Tibial nerve (tissue), 4 donors: ENCODE measurements around the gene DDX47.

ENCODE experiments used
- CTCF ChIP-seq, 5 experiments: fragments of 200-600 bp in 3 of 5; fragments of 450-650 bp in 2 of 5; sonication (generic) in 3 of 5; IDR thresholded peaks; one replicate each; pipeline ENCODE4 v1.5.1; 2016 to 2019; ENCODE audit warnings: antibody characterized with exemption in 5 of 5, mild to moderate bottlenecking in 3 of 5, moderate library complexity in 2 of 5
- EP300 ChIP-seq, 2 donors: sonication (generic); formaldehyde crosslinking; IDR thresholded peaks; one replicate each; pipeline ENCODE4 v1.6.1; 2017; ENCODE audit warnings: antibody characterized with exemption in 2 of 2, mild to moderate bottlenecking in 1 of 2
- POLR2A ChIP-seq, 2 donors: fragments of 450-650 bp; IDR thresholded peaks; one replicate each; pipeline ENCODE4 v1.6.1; 2017; ENCODE audit warnings: antibody characterized with exemption in 2 of 2, mild to moderate bottlenecking in 2 of 2, moderate library complexity in 2 of 2

DNA sequence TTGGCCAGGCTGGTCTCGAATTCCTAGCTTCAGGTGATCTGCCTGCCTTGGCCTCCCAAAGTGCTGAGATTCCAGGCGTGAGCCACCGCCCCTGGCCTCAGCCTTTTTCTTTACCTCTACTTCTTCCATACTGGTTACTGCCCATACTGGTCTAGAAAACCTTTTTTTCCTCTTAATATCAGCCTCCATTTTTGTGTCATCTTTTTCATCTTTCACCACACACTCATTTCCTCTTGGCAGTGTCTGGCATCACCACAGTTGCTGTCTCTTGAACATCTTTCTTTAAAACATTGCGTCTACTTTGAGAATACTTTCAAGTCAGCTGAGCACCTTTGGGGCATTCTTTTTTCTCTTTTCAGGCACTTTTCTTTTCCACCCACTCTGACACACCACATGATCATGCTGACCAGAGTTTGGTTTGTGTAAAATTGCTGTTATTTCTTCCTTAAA lies 32.7 kb downstream of the DDX47 start:
- TF ChIP-seq CTCF (IDR thresholded peaks at IDR 0.05) (no peak), POLR2A (IDR thresholded peaks at IDR 0.05) (no peak), EP300 (IDR thresholded peaks at IDR 0.05) (no peak)
